ENCODE data around the gene FGFBP1. TPM values are rescaled to one million over a fixed set of nuclear protein-coding genes. Genes with fewer than 3 reads are reported as not detected.
"Not testable (repeated sequence)": the region's sequence is repeated elsewhere in the genome, so short reads cannot be mapped to it uniquely, and the experiment has no call there.

FGFBP1 gene
- total and polyA plus RNA-seq, 2 donors from 2014 or later, result 1.2 to 6.9 TPM

GRCh38 chr4:15918484-15919129 lies 19.9 kb downstream of the FGFBP1 start:
- Histone ChIP-seq H3K4me1 (ENCODE audit: control insufficient read depth in 2 of 3, insufficient read depth in 2 of 3, low read depth in 1 of 3, low read length in 3 of 3) (no peaks in the 10 kb centered on the region), H3K36me3 (ENCODE audit: control insufficient read depth in 2 of 3, insufficient read depth in 3 of 3, low read length in 3 of 3) (no peaks in the 10 kb centered on the region), H3K27ac (ENCODE audit: low read depth in 2 of 2, low read length in 2 of 2) (no peak overlapping the region), H3K9ac (ENCODE audit: low read length in 3 of 3) (no peak overlapping the region), H3K27me3 (ENCODE audit: control insufficient read depth, insufficient read depth, low read length) (no peaks in the 10 kb centered on the region), H3K9me3 (ENCODE audit: control insufficient read depth in 2 of 3, insufficient read depth in 1 of 3, low read length in 3 of 3) (no peaks in the 10 kb centered on the region), H3K4me3 (ENCODE audit: low read length in 3 of 3) (no peak overlapping the region)
- FAIRE-seq, result no peak
- TF ChIP-seq CTCF (IDR thresholded peaks at IDR 0.05; ENCODE audit: borderline replicate concordance, extremely low read depth, insufficient read depth), result no peak
- intact Hi-C loops (cut with DNase I), result no loop called here
- no peak for DNase-seq

- Histone ChIP-seq H3K9me3 (ENCODE audit: control insufficient read depth in 2 of 3, insufficient read depth in 1 of 3, low read length in 3 of 3) (no peaks in the 10 kb centered on the region), H3K36me3 (ENCODE audit: control insufficient read depth in 2 of 3, insufficient read depth in 3 of 3, low read length in 3 of 3) (no peaks in the 10 kb centered on the region), H3K4me1 (ENCODE audit: control insufficient read depth in 2 of 3, insufficient read depth in 2 of 3, low read depth in 1 of 3, low read length in 3 of 3) (peaks cover 0 to 6% (median 3%) of the 10 kb centered on the region in 3 donors), H3K27ac (ENCODE audit: low read depth in 2 of 2, low read length in 2 of 2) (no peak overlapping the region), H3K27me3 (ENCODE audit: control insufficient read depth, insufficient read depth, low read length) (no peaks in the 10 kb centered on the region), H3K9ac (ENCODE audit: low read length in 3 of 3) (no peak overlapping the region), H3K4me3 (ENCODE audit: low read length in 3 of 3) (no peak overlapping the region)
- no peak for FAIRE-seq
- intact Hi-C loops (cut with DNase I), result no loop called here
- TF ChIP-seq CTCF (IDR thresholded peaks at IDR 0.05; ENCODE audit: borderline replicate concordance, extremely low read depth, insufficient read depth), result no peak
- no peak for DNase-seq
Measured at GRCh38 chr4:15917297-15917696, 21.2 kb downstream of the FGFBP1 start.

GRCh38 chr4:15916358-15916757 lies 22.2 kb downstream of the FGFBP1 start:
- H3K4me3 ChIP-seq (ENCODE audit: low read length in 3 of 3); H3K27me3 ChIP-seq (ENCODE audit: control insufficient read depth, insufficient read depth, low read length); H3K4me1 ChIP-seq (ENCODE audit: control insufficient read depth in 2 of 3, insufficient read depth in 2 of 3, low read depth in 1 of 3, low read length in 3 of 3); H3K9me3 ChIP-seq (ENCODE audit: control insufficient read depth in 2 of 3, insufficient read depth in 1 of 3, low read length in 3 of 3); DNase-seq; H3K9ac ChIP-seq (ENCODE audit: low read length in 3 of 3); H3K36me3 ChIP-seq (ENCODE audit: control insufficient read depth in 2 of 3, insufficient read depth in 3 of 3, low read length in 3 of 3); intact Hi-C loops (cut with DNase I); FAIRE-seq; H3K27ac ChIP-seq (ENCODE audit: low read depth in 2 of 2, low read length in 2 of 2): not testable (repeated sequence)

GRCh38 chr4:15914736-15915135 lies 23.8 kb downstream of the FGFBP1 start:
- H3K9me3 ChIP-seq (ENCODE audit: control insufficient read depth in 2 of 3, insufficient read depth in 1 of 3, low read length in 3 of 3), result no peaks in the 10 kb centered on the region
- no peak overlapping the region for H3K4me3 ChIP-seq (ENCODE audit: low read length in 3 of 3)
- DNase-seq (no peak), FAIRE-seq (no peak)
- H3K9ac ChIP-seq (ENCODE audit: low read length in 3 of 3), result no peak overlapping the region
- intact Hi-C loops (cut with DNase I), result no loop called here
- peaks cover 0 to 6% (median 3%) of the 10 kb centered on the region in 3 donors for H3K4me1 ChIP-seq (ENCODE audit: control insufficient read depth in 2 of 3, insufficient read depth in 2 of 3, low read depth in 1 of 3, low read length in 3 of 3)
- no peaks in the 10 kb centered on the region for H3K27me3 ChIP-seq (ENCODE audit: control insufficient read depth, insufficient read depth, low read length)
- H3K27ac ChIP-seq (ENCODE audit: low read depth in 2 of 2, low read length in 2 of 2), result no peak overlapping the region
- TF ChIP-seq CTCF (IDR thresholded peaks at IDR 0.05; ENCODE audit: borderline replicate concordance, extremely low read depth, insufficient read depth), result no peak
- H3K36me3 ChIP-seq (ENCODE audit: control insufficient read depth in 2 of 3, insufficient read depth in 3 of 3, low read length in 3 of 3), result no peaks in the 10 kb centered on the region

Data from kidney (tissue), 14 donors.